A172 (cell line): ENCODE measurements around the gene HEATR5B. TPM values are rescaled to one million over a fixed set of nuclear protein-coding genes. Genes with fewer than 3 reads are reported as not detected.
"Not testable (repeated sequence)": the region's sequence is repeated elsewhere in the genome, so short reads cannot be mapped to it uniquely, and the experiment has no call there.

ENCODE experiments used
- DNase-seq: peaks from one replicate; pipeline ENCODE4 v3.0.0-alpha.2; 2015; ENCODE audit warnings: low spot score
- total RNA-seq: library from RNA; depleted of rRNA; stranded (reverse); fragments of >200 nt; shearing (Covaris generic); gene quantifications from 2 replicates; pipeline ENCODE4 v1.2.3, GENCODE V29; 2014

HEATR5B gene
- total RNA-seq, 1 experiment from 2014 or later, result 31.5 TPM

DNA sequence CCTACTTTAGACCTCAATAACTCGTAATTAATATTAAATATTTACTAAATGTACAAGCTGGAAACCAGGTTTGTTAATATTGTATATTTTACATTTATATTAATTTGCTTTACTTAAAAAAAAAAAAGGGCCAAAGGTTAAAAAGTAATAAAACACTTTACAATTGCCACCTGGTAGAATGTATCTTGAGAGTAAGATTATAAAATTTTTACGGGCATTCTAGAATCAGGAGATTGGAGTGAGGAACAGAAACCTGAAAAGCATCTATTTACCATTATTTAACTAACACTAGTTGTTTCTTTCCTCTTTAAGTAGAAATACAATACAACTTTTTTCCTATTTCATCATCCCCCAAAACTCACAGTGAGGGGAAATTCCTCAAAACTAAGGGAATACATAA is 102.3 kb downstream of the HEATR5B start:
- DNase-seq, result no peak

DNA sequence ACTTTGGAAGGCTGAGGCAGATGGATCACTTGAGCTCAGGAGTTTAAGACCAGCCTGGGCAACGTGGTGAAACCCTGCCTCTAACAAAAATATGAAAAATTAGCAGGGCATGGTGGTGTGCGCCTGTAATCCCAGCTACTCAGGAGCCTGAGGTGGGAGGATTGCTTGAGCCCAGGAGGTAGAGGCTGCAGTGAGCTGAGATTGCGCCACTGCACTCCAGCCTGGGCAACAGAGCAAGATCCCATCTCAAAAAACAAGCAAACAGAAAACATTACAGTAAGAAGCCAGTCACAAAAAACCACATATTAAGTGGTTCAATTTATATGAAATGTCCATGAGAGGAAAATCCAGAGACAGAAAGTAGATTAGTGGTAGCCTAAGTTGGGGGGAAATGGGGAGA is 105.2 kb downstream of the HEATR5B start:
- DNase-seq, result not testable (repeated sequence)

DNA sequence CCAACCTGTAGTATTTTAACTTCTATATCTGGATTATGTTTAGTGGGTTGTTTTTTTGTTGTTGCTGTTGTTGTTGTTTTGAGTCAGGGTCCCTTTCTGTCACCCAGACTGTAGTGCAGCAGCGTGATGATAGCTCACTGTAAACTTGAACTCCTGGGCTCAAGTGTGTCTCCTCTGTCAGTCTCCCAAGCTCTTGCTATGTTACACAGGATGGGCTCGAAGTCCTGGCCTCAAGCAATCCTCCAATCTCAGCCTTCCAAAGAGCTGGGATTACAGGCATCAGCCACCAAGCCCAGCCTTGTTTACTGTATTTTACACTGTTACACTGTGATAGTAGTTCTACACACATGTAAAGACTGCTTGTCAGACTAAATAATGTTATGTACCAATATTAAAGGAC is 108.1 kb downstream of the HEATR5B start:
- no peak for DNase-seq

DNA sequence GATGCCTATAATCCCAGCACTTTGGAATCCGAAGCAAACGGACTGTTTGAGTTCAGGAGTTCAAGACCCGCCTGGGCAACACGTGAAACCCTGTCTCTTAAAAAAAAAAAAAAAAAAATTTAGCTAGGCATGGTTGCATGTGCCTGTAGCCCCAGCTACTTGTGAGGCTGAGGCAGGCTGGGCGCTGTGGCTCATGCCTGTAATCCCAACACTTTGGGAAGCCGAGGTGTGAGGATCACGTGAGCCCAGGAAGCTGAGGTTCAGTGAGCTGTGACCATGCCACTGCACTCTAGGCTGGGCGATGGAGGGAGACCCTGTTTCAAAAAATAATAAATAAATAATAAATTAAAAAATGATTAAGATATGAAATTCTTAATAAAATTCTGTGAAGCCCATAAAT is 108.9 kb downstream of the HEATR5B start:
- no peak for DNase-seq

DNA sequence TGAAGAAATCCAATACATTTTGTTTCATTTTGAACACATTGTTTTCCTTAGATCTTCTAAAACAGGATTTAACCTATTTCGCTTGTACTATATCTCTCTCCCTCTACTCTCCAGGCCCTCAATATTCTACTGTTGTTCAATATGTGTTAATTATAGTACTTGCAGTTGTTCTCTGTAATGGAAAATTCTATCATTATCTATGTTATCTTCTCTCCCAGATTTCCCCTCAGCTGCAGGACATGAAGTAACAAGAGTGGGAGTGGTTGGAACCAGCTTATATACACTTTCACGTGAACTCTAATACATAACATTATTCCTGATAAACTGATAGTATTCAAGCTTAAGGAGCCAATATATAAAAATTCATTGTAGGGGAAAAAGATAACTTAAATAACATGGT is 110.9 kb downstream of the HEATR5B start:
- no peak for DNase-seq

DNA sequence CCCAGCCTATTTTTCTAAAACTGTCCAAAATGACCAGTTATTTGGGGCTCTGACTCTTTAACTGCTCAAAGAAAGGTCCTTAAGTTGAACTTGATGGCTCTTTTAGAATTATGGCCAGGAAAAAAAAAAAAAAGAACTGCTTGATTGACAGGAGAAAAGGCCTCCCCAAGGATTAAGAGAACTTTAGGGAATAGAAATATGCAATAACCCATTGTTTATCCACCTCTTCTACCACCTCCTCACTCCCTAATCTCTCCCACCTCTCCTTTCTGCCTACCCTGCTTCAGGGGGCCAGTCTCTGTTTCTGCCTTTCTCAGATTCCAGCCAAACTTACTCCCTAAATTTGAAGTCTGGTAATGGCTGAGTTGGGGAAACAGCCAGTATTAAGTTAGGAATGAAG is 112.2 kb downstream of the HEATR5B start:
- no peak for DNase-seq

DNA sequence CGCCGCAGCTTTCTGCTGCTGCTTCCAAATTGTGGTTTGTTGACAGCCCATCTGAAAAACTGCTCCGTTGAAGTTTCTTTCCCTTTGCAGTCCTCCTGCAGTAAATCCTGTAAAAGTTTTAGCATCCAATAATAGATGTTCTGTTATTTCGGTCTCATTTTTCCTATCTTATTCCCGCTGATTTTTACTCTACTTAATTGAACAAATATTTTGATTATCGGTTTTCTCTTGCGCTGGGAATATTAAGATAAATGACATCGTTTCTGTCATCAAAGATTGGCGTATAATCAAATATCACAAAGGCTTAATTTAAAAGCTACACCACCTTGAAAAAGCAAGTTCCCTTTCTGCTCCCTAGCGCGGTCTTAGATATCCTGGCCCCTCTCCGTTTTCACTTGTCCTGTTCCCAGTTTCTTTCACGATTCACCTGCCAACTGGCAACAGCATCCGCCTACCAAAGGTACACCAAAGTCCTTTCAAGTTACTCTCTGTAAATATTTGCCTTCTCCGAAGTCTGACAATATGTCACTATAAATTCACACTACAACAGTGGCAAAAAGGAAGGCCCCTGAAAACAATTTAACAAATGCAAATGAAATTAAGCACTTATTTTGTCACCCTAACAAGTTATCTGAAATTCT is 116.8 kb downstream of the HEATR5B start:
- DNase-seq, result no peak

DNA sequence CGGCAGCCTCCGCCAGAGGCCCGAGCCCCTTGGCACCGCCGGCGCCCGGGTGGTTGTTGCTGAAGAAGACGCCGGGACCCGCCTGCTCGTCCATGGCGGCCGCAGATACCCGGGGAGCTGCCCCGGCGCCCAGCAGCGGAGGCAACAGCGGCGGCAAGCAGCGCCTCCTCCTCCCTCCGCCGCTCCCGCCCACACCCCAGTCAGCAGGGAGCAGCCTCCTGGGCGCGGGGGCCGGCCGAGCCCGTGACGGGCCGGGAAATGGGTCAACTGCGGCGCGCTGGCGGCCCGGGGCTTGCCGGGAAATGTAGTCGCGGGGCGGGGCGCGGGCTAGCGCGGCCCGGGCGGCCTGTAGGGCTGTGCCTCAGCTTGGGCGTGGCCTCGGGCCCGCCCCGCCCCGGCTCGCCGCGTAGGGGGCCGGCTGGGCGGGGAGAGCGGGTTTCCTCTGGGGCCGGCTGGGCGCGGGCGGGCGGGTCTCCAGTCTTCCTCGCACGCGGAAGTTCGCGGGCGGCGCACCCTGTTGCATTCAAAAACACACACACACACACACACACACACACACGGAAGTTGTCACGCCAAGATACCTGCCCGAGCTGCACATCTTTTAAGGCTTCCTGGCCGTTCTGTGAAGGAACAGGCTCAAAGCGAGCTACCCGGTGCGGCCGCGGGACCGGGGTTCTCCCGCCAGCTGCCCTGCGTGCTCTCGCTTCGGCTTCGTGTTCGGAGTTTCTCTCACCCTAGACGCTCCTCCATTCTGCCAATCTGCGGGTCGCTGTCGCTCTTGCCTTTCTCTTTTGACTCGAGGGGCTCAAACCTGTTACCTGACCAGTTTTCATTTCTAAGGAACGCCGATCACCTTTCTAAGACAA is 117.6 kb downstream of the HEATR5B start, which contains the start of gene STRN:
TSS of gene STRN (minus strand) at position 167 of the 866 bp plus-strand sequence. CDS start at position 94, 73 bp downstream.
- DNase-seq, result peak; percentile 89

DNA sequence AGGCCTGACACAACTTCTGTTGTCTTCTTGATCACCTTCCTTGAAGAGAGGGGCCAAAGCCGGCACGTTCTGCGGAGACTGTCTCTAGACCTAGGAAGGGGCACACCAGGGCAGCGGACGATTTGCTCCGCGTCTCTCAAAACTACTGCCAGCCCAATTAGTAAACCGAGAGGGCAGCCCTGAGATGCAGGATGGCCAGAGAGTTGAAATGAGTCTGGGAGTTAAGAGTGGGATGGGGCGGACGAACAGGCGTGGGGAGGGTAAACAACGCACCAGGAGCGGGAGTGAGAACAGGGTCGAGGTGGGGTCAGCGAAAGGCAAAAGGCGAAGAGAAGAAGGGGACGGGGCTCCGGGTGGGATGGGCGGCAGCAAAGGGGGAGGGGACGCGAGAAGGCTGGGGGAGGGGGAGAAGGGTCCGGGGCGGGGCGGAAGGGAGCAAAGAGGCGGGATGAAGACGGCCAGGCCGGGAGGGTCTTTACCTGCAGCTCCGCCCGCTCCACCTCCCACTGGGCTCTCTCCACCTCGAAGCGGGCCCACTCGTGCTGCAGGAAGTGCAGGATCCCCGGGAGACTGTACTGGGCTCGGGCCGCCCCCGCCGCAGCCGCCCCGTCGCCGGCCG is 118.3 kb downstream of the HEATR5B start:
- peak; percentile 28 for DNase-seq

DNA sequence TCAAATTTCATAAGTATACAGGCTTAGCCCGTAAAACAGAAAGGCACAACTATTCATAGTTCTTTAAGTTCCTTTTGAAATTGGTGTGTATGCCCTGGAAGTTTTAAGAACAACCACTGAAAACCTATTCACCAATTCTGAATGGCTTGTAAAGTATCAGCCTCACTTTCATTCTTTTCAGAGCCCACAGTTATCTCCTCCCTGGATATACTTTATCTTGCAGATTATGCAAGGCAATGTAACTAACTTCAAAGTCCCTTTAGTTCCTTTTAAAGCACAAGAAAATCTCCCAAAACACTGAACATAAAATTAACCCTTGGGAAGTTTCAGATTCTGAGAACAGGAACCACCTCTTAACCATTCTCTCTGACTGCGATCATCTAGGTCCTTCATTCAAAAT is 119.0 kb downstream of the HEATR5B start:
- DNase-seq, result no peak

DNA sequence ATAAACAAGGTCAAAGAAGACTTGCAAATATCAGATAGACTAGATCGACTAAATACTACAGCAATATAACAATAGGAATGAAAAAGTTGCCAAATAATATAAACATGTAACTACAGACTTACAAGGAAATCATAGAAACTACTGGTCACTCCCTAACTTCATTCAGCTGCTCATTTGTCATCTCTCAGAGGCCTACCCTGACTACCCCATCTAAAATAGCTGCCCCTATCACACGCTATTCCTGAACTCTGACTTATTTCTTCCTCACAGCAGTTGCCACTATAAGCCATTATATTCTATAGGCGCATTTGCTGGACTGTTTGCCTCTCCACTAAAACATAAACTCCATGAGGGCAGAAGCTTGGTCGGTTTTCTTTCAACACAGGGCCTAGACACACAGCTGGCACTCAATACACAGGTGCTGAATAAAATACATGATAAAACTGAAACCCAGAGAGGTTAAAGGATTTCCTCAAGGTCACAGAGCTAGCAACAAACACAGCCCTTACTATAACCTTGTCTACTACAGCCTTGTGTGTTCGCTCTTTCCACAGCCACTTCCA is 119.6 kb downstream of the HEATR5B start:
- DNase-seq, result no peak

DNA sequence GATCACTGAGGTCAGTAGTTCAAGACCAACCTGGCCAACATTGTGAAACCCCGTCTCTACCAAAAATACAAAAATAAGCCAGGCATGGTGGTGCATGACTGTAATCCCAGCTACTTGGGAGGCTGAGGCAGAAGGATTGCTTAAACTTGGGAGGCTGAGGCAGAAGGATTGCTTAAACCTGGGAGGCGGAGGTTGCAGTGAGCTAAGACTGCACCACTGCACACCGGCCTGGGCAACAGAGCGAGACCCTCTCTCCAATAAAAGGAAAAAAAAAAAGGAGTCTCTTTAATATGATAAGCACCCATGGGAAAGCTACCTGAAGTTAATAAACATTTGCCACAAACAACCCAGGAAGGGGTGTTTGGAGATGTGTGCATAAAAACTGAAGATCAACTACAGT is 120.4 kb downstream of the HEATR5B start:
- DNase-seq, result no peak

DNA sequence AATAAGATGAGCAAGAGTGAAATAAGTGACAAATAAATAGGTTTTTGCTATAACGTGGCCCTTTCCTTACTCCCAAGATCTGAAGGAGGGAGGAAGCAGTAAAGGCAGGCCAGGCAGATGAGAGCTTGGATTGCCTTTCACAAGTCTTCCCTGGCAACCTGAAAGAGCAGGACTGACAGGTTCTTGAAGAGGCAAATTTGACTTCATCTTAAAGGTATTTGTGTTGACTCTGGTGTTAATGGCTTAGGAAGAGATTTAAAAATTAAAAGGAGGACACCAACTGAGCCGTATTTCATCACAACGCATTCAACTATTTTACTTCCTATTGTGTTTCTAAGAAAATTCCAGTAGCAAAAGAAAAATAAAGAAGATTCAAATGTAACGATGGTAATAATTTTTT is 121.1 kb downstream of the HEATR5B start:
- DNase-seq, result no peak

DNA sequence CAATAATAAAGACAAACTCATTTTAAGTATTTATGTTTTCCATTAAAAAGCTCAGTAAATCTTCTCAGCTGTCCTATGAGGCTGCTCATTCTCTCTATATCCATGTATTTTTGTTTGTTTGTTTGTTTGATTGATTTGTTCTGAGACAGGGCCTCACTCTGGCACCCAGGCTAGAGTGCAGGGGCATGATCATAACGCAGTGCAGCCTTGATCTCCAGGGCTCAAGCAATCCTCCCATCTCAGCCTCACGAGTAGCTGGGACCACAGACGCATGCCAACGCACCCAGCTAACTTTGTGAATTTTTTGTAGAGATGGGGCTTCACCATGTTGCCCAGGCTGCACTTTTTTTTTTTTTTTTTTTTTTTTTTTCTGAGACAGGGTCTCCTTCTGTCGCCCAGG is 123.4 kb downstream of the HEATR5B start:
- DNase-seq, result no peak

DNA sequence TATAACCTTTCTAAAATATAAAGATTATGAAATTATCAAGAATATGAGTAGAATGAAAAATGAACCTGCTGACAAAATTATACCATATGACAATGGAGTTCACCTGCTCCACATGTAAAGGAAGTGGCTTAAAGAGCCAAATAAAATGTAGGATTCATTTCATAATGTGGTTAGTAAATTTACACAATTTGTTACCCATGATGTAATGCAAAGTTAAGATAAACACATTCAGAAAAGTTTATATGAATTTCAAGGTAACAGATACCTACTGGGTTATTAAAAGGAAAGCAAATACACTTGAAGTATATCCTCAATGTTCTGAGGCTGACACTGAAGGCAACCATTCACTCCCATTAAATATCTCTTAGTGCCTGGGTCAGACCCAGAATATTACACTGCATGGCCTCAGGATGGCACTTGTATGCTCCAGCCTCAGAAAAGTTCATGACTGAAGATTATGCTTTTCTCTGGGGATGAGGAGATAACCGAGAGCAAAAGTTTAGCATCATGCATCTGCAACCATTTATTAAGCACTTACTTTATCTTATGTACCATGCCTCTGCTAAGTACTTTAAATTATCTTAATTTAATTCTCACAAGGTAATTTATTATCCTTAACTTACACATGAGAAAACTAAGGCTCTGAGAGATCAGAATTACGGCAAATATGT is 124.0 kb downstream of the HEATR5B start:
- no peak for DNase-seq

DNA sequence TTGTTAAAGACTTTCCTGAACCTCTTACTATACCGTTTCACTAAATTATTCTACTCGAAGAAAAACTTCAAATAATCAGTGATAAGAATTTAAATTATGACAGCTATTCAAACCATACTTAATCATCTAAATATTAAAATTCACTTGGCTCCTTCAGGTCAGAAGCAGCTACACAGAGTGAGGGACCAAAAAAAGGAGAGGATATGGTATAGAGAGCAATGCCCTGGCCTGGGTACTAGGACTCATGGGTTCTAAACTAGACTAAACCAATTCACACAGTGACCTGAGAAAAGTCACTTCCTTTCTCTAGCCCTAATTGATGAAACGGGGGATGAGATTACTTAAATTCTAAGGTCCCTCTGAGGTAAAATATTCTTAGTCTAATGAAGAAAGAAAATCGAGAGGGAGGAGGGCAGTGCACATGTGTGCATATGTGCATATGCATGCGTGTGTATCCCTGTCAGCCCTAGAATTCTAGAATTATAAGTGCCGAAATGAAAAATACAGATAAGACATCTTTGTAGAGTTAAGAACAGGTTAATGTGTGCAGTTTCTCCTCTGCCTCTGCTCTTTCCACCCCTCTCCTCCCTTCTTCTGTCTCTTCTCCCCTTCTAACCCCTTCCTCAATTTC is 129.1 kb downstream of the HEATR5B start:
- DNase-seq, result no peak

DNA sequence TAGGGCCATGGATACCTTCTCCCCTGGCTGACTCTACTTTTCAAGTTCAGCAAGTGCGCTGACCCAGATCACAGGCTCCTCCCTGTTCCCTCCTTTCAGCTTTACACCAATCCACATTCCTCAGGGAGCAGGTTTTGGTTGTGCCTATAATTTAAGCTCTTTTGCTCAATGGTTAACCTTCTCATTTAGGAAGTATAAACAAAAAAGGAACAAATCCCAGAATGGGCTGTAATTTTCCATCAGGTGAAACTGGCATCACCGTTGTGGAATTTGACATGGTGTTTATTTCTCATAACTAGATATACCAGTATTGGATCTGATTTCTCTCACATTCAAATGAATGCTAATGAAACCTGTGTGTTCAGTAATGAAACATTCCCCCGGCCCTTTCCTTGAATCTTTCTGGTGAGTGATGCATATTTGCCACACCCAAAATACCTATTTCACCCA is 131.4 kb downstream of the HEATR5B start:
- no peak for DNase-seq

DNA sequence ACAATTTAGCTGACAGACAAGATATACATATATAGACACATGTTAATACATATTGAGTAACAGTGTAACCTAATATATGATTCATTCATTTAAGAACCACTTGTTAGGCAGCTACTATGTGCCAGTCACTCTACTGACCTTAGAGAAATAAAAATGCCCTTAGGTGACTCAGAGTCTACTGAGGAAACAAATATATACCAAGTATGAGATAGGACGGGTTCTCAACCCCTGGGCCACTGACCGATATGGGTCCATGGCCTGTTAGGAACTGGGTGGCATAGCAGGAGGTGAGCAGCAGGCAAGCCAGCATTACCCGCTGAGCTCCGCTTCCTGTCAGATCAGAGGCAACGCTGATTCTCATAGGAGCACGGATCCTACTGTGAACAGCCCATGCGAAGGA is 132.6 kb downstream of the HEATR5B start:
- peak; percentile 32 for DNase-seq

DNA sequence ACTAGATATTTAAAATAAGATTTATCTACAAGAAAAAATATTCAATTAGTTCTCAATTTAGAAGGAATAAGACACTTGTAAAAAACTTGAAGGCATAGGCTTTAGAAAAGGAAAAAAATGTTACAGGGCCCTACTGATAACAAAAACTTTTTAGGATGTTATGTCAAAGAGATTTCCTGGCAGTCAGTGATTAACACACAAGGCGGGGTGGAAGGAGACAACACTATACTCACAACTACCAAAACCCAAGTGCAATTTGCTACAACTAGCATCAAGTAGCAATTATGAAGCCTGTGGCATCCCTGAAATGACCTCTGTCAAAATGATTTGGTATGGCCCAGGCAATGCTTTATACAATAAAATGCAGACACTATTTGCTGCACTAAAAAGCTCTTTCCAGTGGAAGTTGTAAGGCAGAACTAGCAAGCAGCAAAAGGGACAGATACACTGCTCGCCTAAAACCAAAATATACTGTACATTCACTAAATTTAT is 133.1 kb downstream of the HEATR5B start:
- DNase-seq, result no peak

DNA sequence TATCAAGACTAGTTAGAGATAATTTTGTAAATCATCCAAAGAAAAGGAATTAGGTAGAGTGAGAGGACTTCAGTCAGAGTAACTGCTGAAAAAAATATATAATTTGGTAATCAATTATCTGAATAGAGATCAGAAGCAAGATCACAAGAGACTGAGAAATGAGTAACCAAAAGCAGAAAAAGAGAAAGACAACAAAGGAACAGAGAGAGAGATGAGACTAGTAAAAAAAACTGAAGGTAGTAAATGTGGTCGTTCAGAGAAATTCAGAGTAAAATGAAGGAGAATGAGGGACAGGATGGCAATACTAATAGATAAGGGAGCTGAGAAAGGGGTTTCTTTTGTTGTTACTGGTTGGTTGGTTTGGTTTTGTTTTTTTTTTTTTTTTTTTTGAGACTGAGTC is 134.3 kb downstream of the HEATR5B start:
- DNase-seq, result no peak

DNA sequence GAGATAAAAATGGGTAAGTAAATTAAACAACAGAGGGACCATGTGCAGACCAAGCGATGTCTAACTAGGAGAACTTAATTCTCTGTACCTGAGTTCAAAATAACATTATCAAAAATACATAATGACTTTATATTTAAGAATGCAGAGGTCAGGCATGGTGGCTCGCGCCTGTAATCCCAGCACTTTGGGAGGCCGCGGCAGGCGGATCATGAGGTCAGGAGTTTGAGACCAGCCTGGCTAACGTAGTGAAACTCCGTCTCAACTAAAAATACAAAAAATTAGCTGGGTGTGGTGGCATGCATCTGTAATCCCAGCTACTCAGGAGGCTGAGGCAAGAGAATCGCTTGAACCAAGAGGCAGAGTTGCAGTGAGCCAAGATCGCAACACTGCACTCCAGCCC is 138.9 kb downstream of the HEATR5B start:
- DNase-seq, result not testable (repeated sequence)
